GM12801 (cell line): ENCODE data around the gene UQCRC2.

ENCODE experiments used
- TF ChIP-seq, protein P1 (sequence below): IDR thresholded peaks from one replicate; pipeline ENCODE4 v1.5.1; 2011; ENCODE audit warnings: control low read depth; ENCODE audit not compliant: insufficient read length; ENCODE audit errors: extremely low read depth

UQCRC2 gene

DNA sequence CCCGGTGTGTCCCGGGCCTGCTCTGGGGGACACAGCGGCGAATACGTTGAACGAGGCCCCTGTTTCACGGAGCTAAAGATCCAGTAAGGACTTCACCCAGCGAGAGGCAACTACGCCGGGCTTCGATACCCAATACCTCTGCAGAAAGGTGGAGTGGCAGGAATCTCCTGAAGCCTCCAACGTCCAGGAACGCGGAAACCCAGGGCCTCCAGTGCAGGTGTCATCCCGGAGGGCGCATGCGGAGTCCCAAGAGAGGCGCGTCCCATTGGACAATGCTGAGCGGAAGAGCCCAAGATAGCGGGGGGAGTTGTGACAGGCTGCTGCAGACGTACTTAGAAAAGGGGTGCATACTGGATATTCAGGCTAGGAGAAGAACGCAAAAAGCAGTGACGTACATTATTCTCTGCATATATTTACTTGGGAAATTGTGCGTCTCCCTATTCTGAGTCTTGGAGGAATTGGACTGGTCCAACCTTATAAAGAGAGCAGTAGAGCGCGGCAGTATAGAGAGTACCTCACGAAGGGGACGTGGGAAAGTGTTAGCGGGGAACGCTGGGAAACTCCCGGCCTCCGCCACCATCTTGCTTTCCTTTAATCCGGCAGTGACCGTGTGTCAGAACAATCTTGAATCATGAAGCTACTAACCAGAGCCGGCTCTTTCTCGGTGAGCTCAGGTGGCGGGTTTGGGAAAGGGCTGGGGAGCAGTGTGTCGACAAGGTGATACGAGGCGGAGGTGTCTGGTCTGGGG lies at the start of gene UQCRC2:
Gene UQCRC2, plus strand, starts transcription at position 569 of the 748 bp plus-strand sequence. Its CDS starts 63 bp downstream, at position 632.
- TF ChIP-seq, protein P1, sequence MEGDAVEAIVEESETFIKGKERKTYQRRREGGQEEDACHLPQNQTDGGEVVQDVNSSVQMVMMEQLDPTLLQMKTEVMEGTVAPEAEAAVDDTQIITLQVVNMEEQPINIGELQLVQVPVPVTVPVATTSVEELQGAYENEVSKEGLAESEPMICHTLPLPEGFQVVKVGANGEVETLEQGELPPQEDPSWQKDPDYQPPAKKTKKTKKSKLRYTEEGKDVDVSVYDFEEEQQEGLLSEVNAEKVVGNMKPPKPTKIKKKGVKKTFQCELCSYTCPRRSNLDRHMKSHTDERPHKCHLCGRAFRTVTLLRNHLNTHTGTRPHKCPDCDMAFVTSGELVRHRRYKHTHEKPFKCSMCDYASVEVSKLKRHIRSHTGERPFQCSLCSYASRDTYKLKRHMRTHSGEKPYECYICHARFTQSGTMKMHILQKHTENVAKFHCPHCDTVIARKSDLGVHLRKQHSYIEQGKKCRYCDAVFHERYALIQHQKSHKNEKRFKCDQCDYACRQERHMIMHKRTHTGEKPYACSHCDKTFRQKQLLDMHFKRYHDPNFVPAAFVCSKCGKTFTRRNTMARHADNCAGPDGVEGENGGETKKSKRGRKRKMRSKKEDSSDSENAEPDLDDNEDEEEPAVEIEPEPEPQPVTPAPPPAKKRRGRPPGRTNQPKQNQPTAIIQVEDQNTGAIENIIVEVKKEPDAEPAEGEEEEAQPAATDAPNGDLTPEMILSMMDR: no peak

DNA sequence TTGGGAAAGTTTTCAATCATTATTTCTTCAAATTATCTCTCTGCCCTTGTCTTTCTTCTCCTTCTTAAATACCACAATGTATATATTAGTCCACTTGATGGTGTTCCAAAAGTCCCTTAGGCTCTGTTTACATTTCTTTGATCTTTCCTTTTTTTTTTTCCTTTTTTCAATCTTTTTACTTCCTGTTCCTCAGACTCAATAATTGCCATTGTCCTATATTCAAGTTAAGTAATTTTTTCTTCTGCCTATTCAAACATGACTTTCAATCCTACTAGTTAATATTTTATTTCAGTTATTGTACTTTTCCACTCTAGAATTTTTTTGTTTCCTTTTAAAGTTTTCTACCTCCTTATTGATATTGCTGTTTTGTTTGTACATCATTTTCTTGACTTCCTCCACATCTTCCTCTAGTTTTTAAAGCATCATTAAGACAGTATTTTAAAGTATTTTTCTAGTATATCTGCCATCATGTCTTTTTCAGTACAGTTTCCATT lies 15.8 kb upstream of the UQCRC2 start:
- TF ChIP-seq, protein P1: no peak

DNA sequence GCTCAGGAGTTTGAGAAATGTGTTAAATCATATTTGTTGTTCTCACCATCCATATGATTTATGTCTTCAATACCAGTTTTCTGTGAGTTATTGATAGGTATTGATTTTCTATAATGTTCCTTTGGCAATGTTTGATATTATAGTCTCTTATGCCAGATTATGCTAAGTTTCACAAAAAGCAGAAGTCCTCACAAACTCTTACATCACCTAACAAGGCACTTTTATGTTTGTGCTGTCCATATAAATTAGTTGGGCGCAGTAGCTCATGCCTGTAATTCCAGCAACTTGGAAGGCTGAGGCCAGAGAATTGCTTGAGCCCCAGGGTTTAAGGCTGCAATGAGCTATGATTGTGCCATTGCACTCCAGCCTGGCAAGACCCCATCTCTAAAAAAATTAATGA lies 12.6 kb upstream of the UQCRC2 start:
- TF ChIP-seq, protein P1: no peak

DNA sequence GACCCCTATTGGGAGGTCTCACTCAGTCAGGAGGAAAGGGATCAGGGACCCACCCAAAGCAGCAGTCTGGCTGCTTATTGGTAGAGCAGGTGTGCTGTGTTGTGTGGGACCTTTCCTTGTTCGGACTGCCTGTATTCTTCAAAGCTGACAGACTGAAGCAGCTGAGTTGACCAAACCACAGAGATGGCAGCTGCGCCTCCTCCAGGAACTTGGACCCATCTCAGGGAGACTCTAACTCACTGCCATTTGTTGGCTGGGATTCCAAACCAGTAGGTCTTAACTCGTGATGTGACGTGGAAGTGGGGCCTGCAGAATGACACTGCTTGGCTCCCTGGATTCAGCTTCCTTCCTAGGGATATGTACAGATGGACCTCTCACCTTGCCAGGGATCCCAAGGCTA lies 9.6 kb upstream of the UQCRC2 start:
- TF ChIP-seq, protein P1: no peak

DNA sequence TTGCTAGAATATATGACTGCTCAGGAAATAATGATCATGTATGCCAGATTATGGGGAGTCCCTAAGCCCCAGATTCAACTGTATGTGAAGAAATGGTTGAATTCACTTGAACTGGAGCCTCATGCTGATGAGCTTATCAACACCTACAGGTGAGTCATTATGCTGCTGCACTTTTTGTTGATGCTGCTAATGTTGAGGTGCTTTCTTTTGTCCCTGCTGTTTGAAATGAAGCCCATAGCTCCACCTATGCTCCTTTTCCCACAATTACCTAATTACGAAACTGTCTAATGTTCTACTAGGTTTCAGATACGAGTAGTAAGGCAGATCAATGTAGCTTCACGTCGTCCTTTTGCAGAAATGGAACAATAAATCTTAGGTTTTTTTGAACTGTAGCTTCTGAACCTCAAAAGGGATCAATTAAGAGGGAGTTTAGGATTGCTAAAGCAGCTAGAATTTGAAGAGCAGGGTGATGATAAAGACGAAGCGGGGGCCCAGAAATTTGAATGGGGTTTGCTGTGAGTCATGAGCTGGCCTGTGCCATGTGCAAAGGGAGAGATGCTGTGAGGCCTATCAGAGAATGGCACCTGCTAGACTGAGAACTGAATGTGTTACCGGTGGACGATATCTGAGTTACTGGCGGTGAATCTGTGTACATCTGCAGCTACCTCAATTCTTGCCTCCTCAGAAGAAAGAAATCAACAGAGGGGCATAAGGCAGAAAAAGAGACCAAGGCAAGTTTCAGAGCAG lies 6.1 kb upstream of the UQCRC2 start:
- TF ChIP-seq, protein P1: no peak

DNA sequence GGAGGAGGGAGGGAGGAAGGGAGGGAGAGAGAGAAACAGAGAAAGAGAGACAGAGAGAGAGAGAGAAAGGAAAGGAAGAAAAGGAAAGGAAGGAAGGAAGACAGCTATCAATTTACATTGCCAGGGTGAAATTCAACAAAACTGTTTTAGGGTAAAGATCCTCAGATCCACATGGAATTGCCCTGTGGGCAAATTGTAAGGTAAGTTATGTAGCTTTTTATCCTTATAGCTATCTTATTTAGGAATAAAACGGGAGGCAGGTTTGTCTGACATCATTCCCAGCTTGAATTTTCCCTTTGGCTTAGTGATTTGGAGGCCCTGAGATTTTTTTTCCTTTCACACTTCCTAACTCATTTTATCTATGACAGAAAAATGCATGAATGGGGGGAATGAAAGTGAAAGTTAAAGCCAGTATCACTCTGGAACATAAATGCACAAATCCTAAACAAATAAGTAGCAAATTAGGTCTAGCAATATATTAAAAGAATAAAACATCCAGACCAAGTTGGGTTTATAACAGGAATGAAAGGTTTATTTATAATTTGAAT lies 3.4 kb upstream of the UQCRC2 start:
- TF ChIP-seq, protein P1: no peak

DNA sequence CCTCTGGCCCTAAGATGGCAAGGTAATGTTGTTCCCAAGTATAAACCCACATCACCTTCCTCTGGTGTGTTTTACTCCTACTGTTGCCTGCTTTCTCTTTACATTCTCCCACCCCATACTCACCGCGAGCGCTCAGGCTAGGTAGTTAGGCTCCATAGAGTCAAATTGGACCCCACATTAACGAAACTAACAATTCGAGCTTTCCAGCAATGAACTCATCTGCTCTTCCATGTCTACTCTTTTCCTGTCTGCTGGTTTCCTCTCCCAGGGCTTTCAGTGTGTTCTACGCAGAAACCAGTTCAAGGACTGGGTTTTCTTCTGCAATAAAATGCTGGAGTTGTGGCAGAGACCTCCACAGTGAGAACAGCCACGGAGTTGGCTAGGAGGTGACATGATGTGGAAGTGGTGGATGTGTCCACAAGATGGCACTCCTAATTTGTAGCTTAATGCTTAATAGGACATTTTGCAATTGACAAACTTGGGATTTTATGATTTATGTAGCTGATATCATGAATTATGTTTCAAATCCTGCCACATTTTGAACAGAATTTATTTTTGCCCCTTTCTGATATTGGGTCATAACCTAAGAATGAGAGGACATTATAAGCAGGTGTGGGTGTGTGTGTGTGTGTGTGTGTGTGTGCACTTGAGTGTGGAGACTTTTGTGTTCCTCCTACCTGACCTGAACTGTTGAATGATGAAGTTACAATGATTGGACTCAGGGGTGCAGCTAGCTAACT lies 2.2 kb upstream of the UQCRC2 start:
- TF ChIP-seq, protein P1: no peak
